SK-N-SH treated with all-trans-retinoic acid at 6 μM for 48 hours (cell line): Measurements from ENCODE around the gene MYH6.
"Not testable (repeated sequence)": the region's sequence is repeated elsewhere in the genome, so short reads cannot be mapped to it uniquely, and the experiment has no call there.

Experiments
- ATAC-seq: fragments of 200-7000 bp; cut with Tn5 transposase; 3 replicates; pipeline ENCODE4 v1.9.1; 2020; ENCODE audit warnings: mild to moderate bottlenecking, moderate library complexity
- ARNTL ChIP-seq: fragments of 450-650 bp; formaldehyde crosslinking; IDR thresholded peaks from 2 replicates; pipeline ENCODE4 v1.5.0; 2020; ENCODE audit warnings: low read depth, mild to moderate bottlenecking, moderate library complexity, borderline replicate concordance
- BACH2 ChIP-seq: fragments of 250-450 bp; sonication (Bioruptor Pico); IDR thresholded peaks from 2 replicates; pipeline ENCODE4 v1.9.0; 2021; ENCODE audit warnings: mild to moderate bottlenecking, borderline replicate concordance
- CSRNP3 ChIP-seq: fragments of 250-450 bp; sonication (Bioruptor Pico); IDR thresholded peaks from 2 replicates; pipeline ENCODE4 v1.5.1; 2021; ENCODE audit warnings: mild to moderate bottlenecking, moderate library complexity
- ESRRG ChIP-seq: fragments of 250-450 bp; sonication (Bioruptor Pico); IDR thresholded peaks from 2 replicates; pipeline ENCODE4 v1.6.1; 2021; ENCODE audit warnings: mild to moderate bottlenecking
- GLIS3 ChIP-seq: fragments of 250-450 bp; sonication (Bioruptor Pico); IDR thresholded peaks from 2 replicates; pipeline ENCODE4 v1.5.0; 2020; ENCODE audit warnings: mild to moderate bottlenecking, moderate library complexity
- OSR1 ChIP-seq: fragments of 250-450 bp; sonication (Bioruptor Pico); IDR thresholded peaks from 2 replicates; pipeline ENCODE4 v1.8.0; 2022; ENCODE audit warnings: moderate library complexity, mild to moderate bottlenecking, inconsistent platforms
- POU6F1 ChIP-seq: fragments of 250-450 bp; sonication (Bioruptor Pico); IDR thresholded peaks from 2 replicates; pipeline ENCODE4 v1.8.0; 2021; ENCODE audit warnings: low read depth, mild to moderate bottlenecking, moderate library complexity, borderline replicate concordance
- PPARA ChIP-seq: fragments of 250-450 bp; sonication (Bioruptor Pico); IDR thresholded peaks from 2 replicates; pipeline ENCODE4 v1.5.0; 2020; ENCODE audit warnings: mild to moderate bottlenecking, borderline replicate concordance
- RARB ChIP-seq: fragments of 250-450 bp; sonication (Bioruptor Pico); IDR thresholded peaks from 2 replicates; pipeline ENCODE4 v1.8.0; 2021; ENCODE audit warnings: mild to moderate bottlenecking, moderate library complexity
- SNAI2 ChIP-seq: fragments of 250-450 bp; sonication (Bioruptor Pico); IDR thresholded peaks from 2 replicates; pipeline ENCODE4 v1.5.0; 2020; ENCODE audit warnings: mild to moderate bottlenecking, moderate library complexity
- TCF4 ChIP-seq: fragments of 250-450 bp; sonication (Bioruptor Pico); IDR thresholded peaks from 2 replicates; pipeline ENCODE4 v1.8.0; 2021; ENCODE audit warnings: mild to moderate bottlenecking, moderate library complexity, borderline replicate concordance
- TSHZ2 ChIP-seq: fragments of 250-450 bp; sonication (Bioruptor Pico); IDR thresholded peaks from 2 replicates; pipeline ENCODE4 v1.5.0; 2020; ENCODE audit warnings: mild to moderate bottlenecking, moderate library complexity
- ZC3H10 ChIP-seq: fragments of 250-450 bp; sonication (Bioruptor Pico); IDR thresholded peaks from 2 replicates; pipeline ENCODE4 v1.5.1; 2021; ENCODE audit warnings: mild to moderate bottlenecking, moderate library complexity
- ZFP3 ChIP-seq: fragments of 250-450 bp; sonication (Bioruptor Pico); IDR thresholded peaks from 2 replicates; pipeline ENCODE4 v1.5.0; 2020; ENCODE audit warnings: mild to moderate bottlenecking, moderate library complexity
- ZFP30 ChIP-seq: fragments of 450-650 bp; formaldehyde crosslinking; IDR thresholded peaks from 2 replicates; pipeline ENCODE4 v1.5.0; 2022; ENCODE audit warnings: mild to moderate bottlenecking, moderate library complexity
- ZNF565 ChIP-seq: fragments of 450-650 bp; formaldehyde crosslinking; conservative IDR thresholded peaks from 2 replicates; pipeline ENCODE4 v1.5.0; 2020; ENCODE audit warnings: low read depth, mild to moderate bottlenecking, moderate library complexity
- ZNF70 ChIP-seq: fragments of 450-650 bp; formaldehyde crosslinking; IDR thresholded peaks from 2 replicates; pipeline ENCODE4 v1.5.0; 2020; ENCODE audit warnings: mild to moderate bottlenecking, moderate library complexity
- ZNF8 ChIP-seq: fragments of 450-650 bp; formaldehyde crosslinking; IDR thresholded peaks from 2 replicates; pipeline ENCODE4 v1.5.0; 2020; ENCODE audit warnings: mild to moderate bottlenecking, moderate library complexity

Gene MYH6

GRCh38 chr14:23396781-23397407 lies 11.2 kb downstream of the MYH6 start (continued):
- no peak for TF ChIP-seq POU6F1

GRCh38 chr14:23396126-23396525 lies 11.9 kb downstream of the MYH6 start:
- ATAC-seq, result no peak
- no peak for TF ChIP-seq TSHZ2 (CRISPR knock-in tag)
- no peak for TF ChIP-seq CSRNP3 (CRISPR knock-in tag)
- TF ChIP-seq ARNTL (CRISPR knock-in tag), result no peak
- TF ChIP-seq ZNF565 (CRISPR knock-in tag), result no peak
- no peak for TF ChIP-seq BACH2
- TF ChIP-seq ZFP3 (CRISPR knock-in tag), result no peak
- no peak for TF ChIP-seq POU6F1
- no peak for TF ChIP-seq ZNF70 (CRISPR knock-in tag)
- TF ChIP-seq ZNF8, result no peak
- no peak for TF ChIP-seq ZC3H10 (CRISPR knock-in tag)
- no peak for TF ChIP-seq SNAI2 (CRISPR knock-in tag)
- TF ChIP-seq GLIS3 (CRISPR knock-in tag), result no peak
- TF ChIP-seq RARB, result no peak
- no peak for TF ChIP-seq ZFP30 (CRISPR knock-in tag)
- TF ChIP-seq, all 23 proteins: peak for 0

GRCh38 chr14:23392613-23393012 lies 15.5 kb downstream of the MYH6 start:
- no peak for ATAC-seq
- no peak for TF ChIP-seq POU6F1

GRCh38 chr14:23389871-23390270 lies 18.2 kb downstream of the MYH6 start:
- not testable (repeated sequence) for ATAC-seq

GRCh38 chr14:23389396-23389795 lies 18.7 kb downstream of the MYH6 start:
- no peak for ATAC-seq
- TF ChIP-seq ZNF70 (CRISPR knock-in tag) (no peak), OSR1 (CRISPR knock-in tag) (no peak), TCF4 (no peak), ZNF8 (no peak), ESRRG (CRISPR knock-in tag) (no peak), CSRNP3 (CRISPR knock-in tag) (no peak), ARNTL (CRISPR knock-in tag) (no peak), TSHZ2 (CRISPR knock-in tag) (no peak), ZFP30 (CRISPR knock-in tag) (no peak), POU6F1 (no peak), PPARA (CRISPR knock-in tag) (no peak), ZFP3 (CRISPR knock-in tag) (no peak), RARB (no peak)
